Left ventricle myocardium inferior (tissue), 1 donor: ENCODE measurements around the gene PHLDB3. TPM values are rescaled to one million over a fixed set of nuclear protein-coding genes. Genes with fewer than 3 reads are reported as not detected.

Source experiments
- DNase-seq: peaks from one replicate; pipeline ENCODE4 v3.0.0-alpha.2; 2020
- H3K27ac ChIP-seq: fragments of 200-600 bp; replicated peaks from 2 replicates; pipeline ENCODE4 v1.8.0; 2021
- H3K27me3 ChIP-seq: fragments of 200-600 bp; 2 replicates; pipeline ENCODE4 v1.8.0; 2021; ENCODE audit warnings: low read depth
- H3K36me3 ChIP-seq: fragments of 200-600 bp; 2 replicates; pipeline ENCODE4 v1.8.0; 2021
- H3K4me1 ChIP-seq: fragments of 200-600 bp; 2 replicates; pipeline ENCODE4 v1.8.0; 2021
- H3K4me3 ChIP-seq: fragments of 200-600 bp; 2 replicates; pipeline ENCODE4 v1.8.0; 2021; ENCODE audit warnings: mild to moderate bottlenecking, moderate library complexity
- H3K9me3 ChIP-seq: fragments of 200-600 bp; replicated peaks from 2 replicates; pipeline ENCODE4 v1.8.0; 2021
- intact Hi-C: fragments of 100-400 bp; cut with micrococcal nuclease; formaldehyde crosslinking; loops from one replicate; pipeline ENCODE4 v1.11.0; 2022
- total RNA-seq: library from RNA; stranded (reverse); fragmentation: NEBNext Ultra II Directional; extraction: Animal tissue kit (Norgen Biotek cat#: 25700); gene quantifications from one replicate; pipeline ENCODE4 v1.2.1, GENCODE V29; 2021
- TF ChIP-seq, protein P1 (sequence below): fragments of 200-600 bp; IDR thresholded peaks from 2 replicates; pipeline ENCODE4 v1.8.0; 2021; ENCODE audit warnings: antibody characterized with exemption, mild to moderate bottlenecking, borderline replicate concordance
- donor health status: DM: no; HTN: yes; CAD: no; lungs with severe emphysema.

PHLDB3 gene
- total RNA-seq, 1 donor from 2014 or later = 4.5 TPM

- no peak for DNase-seq
- intact Hi-C loops = no loop called here
- no peak overlapping the region for H3K4me3 ChIP-seq
- no peaks in the 10 kb centered on the region for H3K4me1 ChIP-seq
- no peaks in the 10 kb centered on the region for H3K9me3 ChIP-seq
- no peaks in the 10 kb centered on the region for H3K27me3 ChIP-seq
- no peak overlapping the region for H3K27ac ChIP-seq
- TF ChIP-seq, protein P1, sequence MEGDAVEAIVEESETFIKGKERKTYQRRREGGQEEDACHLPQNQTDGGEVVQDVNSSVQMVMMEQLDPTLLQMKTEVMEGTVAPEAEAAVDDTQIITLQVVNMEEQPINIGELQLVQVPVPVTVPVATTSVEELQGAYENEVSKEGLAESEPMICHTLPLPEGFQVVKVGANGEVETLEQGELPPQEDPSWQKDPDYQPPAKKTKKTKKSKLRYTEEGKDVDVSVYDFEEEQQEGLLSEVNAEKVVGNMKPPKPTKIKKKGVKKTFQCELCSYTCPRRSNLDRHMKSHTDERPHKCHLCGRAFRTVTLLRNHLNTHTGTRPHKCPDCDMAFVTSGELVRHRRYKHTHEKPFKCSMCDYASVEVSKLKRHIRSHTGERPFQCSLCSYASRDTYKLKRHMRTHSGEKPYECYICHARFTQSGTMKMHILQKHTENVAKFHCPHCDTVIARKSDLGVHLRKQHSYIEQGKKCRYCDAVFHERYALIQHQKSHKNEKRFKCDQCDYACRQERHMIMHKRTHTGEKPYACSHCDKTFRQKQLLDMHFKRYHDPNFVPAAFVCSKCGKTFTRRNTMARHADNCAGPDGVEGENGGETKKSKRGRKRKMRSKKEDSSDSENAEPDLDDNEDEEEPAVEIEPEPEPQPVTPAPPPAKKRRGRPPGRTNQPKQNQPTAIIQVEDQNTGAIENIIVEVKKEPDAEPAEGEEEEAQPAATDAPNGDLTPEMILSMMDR = no peak
- peaks cover 27% of the 10 kb centered on the region for H3K36me3 ChIP-seq
Measured at GRCh38 chr19:43490759-43491158, 13.8 kb downstream of the PHLDB3 start.

DNA sequence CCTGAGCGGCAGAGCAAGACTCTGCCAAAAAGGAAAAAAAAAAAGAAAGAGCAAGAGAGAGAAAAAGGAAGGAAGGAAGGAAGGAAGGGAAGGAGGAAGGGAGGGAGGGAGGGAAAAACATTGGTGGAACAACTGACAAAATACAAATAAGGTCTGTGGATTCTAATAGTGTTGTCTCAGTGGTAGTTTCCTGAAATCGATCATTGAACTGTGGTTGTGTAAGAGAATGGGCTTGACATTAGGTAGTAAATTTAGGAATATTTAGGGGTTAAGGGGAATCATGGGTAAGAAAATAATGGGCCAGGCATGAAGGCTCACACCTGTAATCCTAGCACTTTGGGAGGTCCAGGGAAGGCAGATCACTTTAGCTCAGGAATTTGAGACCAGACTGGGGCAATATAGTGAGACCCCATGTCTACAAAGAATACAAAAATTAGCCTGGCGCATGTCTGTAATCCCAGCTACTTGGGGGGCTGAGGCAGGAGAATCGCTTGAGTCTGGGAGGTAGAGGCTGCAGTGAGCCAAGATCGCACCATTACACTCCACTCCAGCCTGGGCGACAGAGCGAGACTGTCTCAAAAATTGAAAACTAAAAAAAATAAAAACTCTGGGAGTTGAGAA lies 14.5 kb downstream of the PHLDB3 start:
- peaks cover 21% of the 10 kb centered on the region for H3K36me3 ChIP-seq
- H3K27me3 ChIP-seq = no peaks in the 10 kb centered on the region
- H3K4me3 ChIP-seq = no peak overlapping the region
- DNase-seq = no peak
- H3K4me1 ChIP-seq = no peaks in the 10 kb centered on the region
- intact Hi-C loops = no loop called here
- H3K9me3 ChIP-seq = no peaks in the 10 kb centered on the region
- H3K27ac ChIP-seq = no peak overlapping the region
- TF ChIP-seq, protein P1 = no peak

DNA sequence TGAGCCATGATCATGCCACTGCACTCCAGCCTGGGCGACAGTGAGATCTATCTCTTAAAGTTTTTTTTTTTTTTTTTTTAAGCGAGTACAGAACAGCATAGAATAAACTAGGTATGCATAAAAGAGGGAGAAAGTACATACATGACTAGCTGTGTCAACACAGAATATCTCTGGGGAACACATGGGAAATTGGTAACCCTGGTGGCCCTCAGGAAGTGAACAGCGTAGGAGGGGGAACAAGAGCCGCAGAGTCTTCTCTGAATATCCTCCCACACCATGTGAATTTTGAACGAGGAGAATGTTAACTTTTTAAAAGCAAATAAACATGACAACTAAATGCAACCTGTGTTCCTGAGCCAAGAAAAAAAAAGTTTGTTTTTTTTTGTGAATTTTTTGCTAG lies 15.2 kb downstream of the PHLDB3 start:
- H3K4me1 ChIP-seq = no peaks in the 10 kb centered on the region
- no peak for DNase-seq
- TF ChIP-seq, protein P1 = no peak
- no peak overlapping the region for H3K4me3 ChIP-seq
- no peaks in the 10 kb centered on the region for H3K9me3 ChIP-seq
- intact Hi-C loops = no loop called here
- no peak overlapping the region for H3K27ac ChIP-seq
- no peaks in the 10 kb centered on the region for H3K27me3 ChIP-seq
- peaks cover 15% of the 10 kb centered on the region for H3K36me3 ChIP-seq

GRCh38 chr19:43488179-43488578 lies 16.4 kb downstream of the PHLDB3 start:
- Histone ChIP-seq H3K36me3 (peaks cover 4% of the 10 kb centered on the region), H3K9me3 (no peaks in the 10 kb centered on the region), H3K27me3 (no peaks in the 10 kb centered on the region), H3K4me1 (no peaks in the 10 kb centered on the region), H3K27ac (no peak overlapping the region), H3K4me3 (no peak overlapping the region)
- intact Hi-C loops = no loop called here
- DNase-seq = no peak
- TF ChIP-seq, protein P1 = no peak

GRCh38 chr19:43486412-43486811 lies 18.1 kb downstream of the PHLDB3 start:
- DNase-seq = no peak
- TF ChIP-seq, protein P1 = no peak
- no peaks in the 10 kb centered on the region for H3K36me3 ChIP-seq
- H3K9me3 ChIP-seq = no peaks in the 10 kb centered on the region
- no peak overlapping the region for H3K27ac ChIP-seq
- H3K27me3 ChIP-seq = no peaks in the 10 kb centered on the region
- H3K4me3 ChIP-seq = no peak overlapping the region
- intact Hi-C loops = no loop called here
- no peaks in the 10 kb centered on the region for H3K4me1 ChIP-seq
